Central memory CD8-positive, alpha-beta T cell (primary cell): Measurements from ENCODE around the gene CFAP157.

Experiments
- ATAC-seq: fragments of 150-1000 bp; cut with Tn5 transposase; replicated peaks from 2 replicates; pipeline ENCODE4 v1.10.0; 2022; ENCODE audit warnings: mild to moderate bottlenecking, moderate FRiP score, moderate number of reproducible peaks; ENCODE audit not compliant: poor library complexity, severe bottlenecking; ENCODE audit errors: extremely low read depth
- DNase-seq, 2 donors: peaks; one replicate each; pipeline ENCODE4 v3.0.0; 2021; ENCODE audit warnings: low spot score in 2 of 2
- H3K27ac Mint-ChIP-seq: one replicate; pipeline ENCODE4 v1.8.0; 2022; ENCODE audit warnings: low read depth, mild to moderate bottlenecking, moderate library complexity, mixed read lengths
- H3K27me3 Mint-ChIP-seq: one replicate; pipeline ENCODE4 v1.8.0; 2022; ENCODE audit warnings: mixed read lengths
- H3K36me3 Mint-ChIP-seq: one replicate; pipeline ENCODE4 v1.8.0; 2022; ENCODE audit warnings: mild to moderate bottlenecking, moderate library complexity, mixed read lengths; ENCODE audit not compliant: insufficient read depth
- H3K4me1 Mint-ChIP-seq: one replicate; pipeline ENCODE4 v1.8.0; 2022; ENCODE audit warnings: mixed read lengths
- H3K4me3 Mint-ChIP-seq: one replicate; pipeline ENCODE4 v1.8.0; 2022; ENCODE audit warnings: mild to moderate bottlenecking, moderate library complexity, mixed read lengths
- H3K9me3 Mint-ChIP-seq: one replicate; pipeline ENCODE4 v1.8.0; 2022; ENCODE audit warnings: mixed read lengths

The CFAP157 gene

DNA sequence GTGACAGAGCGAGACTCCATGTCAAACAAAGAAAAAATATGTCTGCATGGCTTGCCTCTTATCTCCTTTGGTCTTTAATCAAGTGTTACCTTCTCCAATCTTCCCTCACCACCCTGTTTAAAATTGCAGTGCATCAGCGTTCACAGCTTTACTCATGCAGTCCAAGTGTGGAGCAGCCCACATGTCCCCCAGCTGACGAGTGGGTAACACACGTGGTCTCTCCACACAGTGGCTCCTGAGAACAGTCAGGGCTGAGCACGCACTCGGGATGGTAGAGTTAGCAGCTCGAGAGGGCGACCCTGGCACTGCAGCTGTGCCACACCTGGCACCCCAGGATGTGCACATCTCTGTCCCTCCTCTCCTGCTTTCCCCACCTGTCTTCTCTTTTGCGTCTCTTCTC, 25.9 kb upstream of the CFAP157 start:
- ATAC-seq (no peak), DNase-seq (no peak)
- H3K36me3 Mint-ChIP-seq: peaks cover 1% of the 10 kb centered on the region
- no peaks in the 10 kb centered on the region for H3K4me1 Mint-ChIP-seq
- no peak overlapping the region for H3K4me3 Mint-ChIP-seq
- H3K27ac Mint-ChIP-seq: no peak overlapping the region
- peaks cover 31% of the 10 kb centered on the region for H3K27me3 Mint-ChIP-seq
- no peaks in the 10 kb centered on the region for H3K9me3 Mint-ChIP-seq

DNA sequence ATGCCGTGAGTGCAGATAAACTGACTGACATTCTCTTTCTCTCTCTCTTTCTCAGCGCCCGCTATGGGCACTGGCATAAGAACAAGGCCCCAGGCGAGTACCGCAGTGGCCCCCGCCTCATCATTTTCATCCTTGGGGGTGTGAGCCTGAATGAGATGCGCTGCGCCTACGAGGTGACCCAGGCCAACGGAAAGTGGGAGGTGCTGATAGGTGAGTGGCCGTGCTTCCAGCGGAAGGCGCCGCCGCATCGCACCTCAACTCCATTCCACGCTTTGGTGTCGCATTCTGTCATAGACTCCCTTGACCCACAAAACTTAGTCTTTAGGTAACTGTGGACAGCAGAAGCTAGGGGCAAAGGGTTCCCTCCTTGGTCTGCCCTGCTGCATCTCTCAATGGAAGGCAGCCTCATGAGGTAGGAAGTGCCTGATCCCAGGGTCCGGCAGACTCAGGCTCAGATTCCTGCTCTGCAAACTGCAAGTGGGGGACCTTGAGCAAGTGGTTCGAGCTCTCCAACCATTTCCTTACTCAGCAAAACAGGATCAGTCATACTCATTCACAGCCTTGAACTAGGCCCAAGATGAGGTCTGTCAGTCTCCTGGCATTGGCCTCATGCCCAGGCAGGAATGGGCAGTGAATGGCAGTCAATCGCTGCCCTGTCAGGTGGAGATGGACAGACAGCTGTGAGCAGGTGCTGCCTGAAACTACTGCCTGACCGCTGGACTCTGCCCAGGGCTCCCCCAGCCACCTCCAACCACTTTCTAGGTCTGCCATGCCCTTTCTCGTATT, 24.2 kb upstream of the CFAP157 start:
- H3K4me3 Mint-ChIP-seq: no peak overlapping the region
- no peak for ATAC-seq
- H3K9me3 Mint-ChIP-seq: no peaks in the 10 kb centered on the region

DNA sequence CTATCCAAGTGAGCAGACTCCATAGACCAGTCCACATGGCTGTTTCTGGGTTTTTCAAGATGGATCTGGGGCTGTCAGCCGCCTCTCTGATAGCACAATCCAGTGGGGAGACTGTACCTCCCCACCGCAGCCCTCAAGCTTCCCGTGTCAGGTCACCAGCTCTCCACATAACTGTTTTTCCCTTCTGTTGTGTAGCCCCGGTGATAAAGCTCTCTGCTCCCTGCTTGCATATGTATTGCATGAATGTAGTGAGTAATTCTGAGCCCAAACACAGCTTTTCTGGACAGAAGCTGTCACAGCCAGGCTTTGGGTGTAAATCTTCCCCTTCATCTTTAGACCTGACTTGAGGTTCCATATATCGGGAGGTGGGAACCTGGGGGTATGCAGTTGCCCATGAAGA, 23.1 kb upstream of the CFAP157 start:
- no peak for ATAC-seq
- Mint-ChIP-seq H3K36me3 (peaks cover 1% of the 10 kb centered on the region), H3K27ac (no peak overlapping the region), H3K27me3 (peaks cover 29% of the 10 kb centered on the region), H3K9me3 (no peaks in the 10 kb centered on the region), H3K4me1 (no peaks in the 10 kb centered on the region), H3K4me3 (no peak overlapping the region)
- DNase-seq: no peak

More for the DNA sequence above, 24.2 kb upstream of the CFAP157 start:
- peaks cover 31% of the 10 kb centered on the region for H3K27me3 Mint-ChIP-seq
- H3K27ac Mint-ChIP-seq: no peak overlapping the region
- H3K4me1 Mint-ChIP-seq: no peaks in the 10 kb centered on the region
- H3K36me3 Mint-ChIP-seq: peaks cover 1% of the 10 kb centered on the region
- DNase-seq: no peak

GRCh38 chr9:127684576-127684975, 22.2 kb upstream of the CFAP157 start:
- peaks cover 20% of the 10 kb centered on the region for H3K27me3 Mint-ChIP-seq
- H3K27ac Mint-ChIP-seq: no peak overlapping the region
- no peaks in the 10 kb centered on the region for H3K4me1 Mint-ChIP-seq
- no peaks in the 10 kb centered on the region for H3K9me3 Mint-ChIP-seq
- peaks cover 1% of the 10 kb centered on the region for H3K36me3 Mint-ChIP-seq
- no peak for DNase-seq
- ATAC-seq: no peak
- no peak overlapping the region for H3K4me3 Mint-ChIP-seq

- ATAC-seq (no peak), DNase-seq (no peak)
- H3K4me1 Mint-ChIP-seq: no peaks in the 10 kb centered on the region
- no peak overlapping the region for H3K4me3 Mint-ChIP-seq
- H3K9me3 Mint-ChIP-seq: no peaks in the 10 kb centered on the region
- H3K27ac Mint-ChIP-seq: no peak overlapping the region
- H3K36me3 Mint-ChIP-seq: peaks cover 1% of the 10 kb centered on the region
- H3K27me3 Mint-ChIP-seq: no peaks in the 10 kb centered on the region
Observed at GRCh38 chr9:127686461-127687393, 20.1 kb upstream of the CFAP157 start.

DNA sequence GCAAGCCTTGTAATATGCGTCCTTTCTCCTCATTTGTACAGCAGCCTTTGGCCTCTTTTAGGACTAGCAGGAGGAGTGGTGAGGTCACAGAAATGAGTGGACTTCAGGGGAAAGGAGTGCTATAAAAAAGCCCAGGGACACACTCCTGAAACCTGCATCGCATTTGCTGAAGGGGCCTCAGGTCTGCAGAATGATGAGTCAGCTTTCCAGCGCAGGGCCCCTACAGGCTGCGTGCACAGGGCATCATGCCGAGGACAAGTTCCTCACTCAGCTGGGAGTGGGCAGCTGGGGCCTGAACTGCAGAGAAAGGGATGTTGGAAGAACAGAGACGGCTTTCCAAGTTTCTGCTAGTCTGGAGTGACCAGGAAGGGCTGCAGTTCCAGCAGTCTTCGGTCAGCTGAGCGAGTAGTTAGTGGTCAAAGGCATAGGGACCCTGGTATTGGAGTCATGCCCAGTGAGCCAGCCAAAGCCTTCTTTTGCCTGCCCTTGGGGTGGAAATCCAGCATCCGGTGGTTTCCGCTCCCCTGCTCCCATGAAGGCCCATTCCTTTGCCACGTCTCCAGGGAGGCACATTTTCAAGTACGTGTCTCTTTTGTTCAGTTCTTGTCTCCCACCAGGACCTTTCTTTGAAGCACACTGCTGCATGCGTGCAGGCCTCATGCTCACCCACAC, 17.3 kb upstream of the CFAP157 start:
- H3K9me3 Mint-ChIP-seq: no peaks in the 10 kb centered on the region
- ATAC-seq: no peak
- no peak overlapping the region for H3K27ac Mint-ChIP-seq
- no peak overlapping the region for H3K4me3 Mint-ChIP-seq
- no peaks in the 10 kb centered on the region for H3K4me1 Mint-ChIP-seq
- H3K27me3 Mint-ChIP-seq: no peaks in the 10 kb centered on the region
- H3K36me3 Mint-ChIP-seq: no peaks in the 10 kb centered on the region
- DNase-seq: no peak

- Mint-ChIP-seq H3K4me1 (no peaks in the 10 kb centered on the region), H3K27ac (no peak overlapping the region), H3K4me3 (no peak overlapping the region), H3K9me3 (no peaks in the 10 kb centered on the region), H3K27me3 (no peaks in the 10 kb centered on the region), H3K36me3 (no peaks in the 10 kb centered on the region)
- ATAC-seq (no peak), DNase-seq (no peak)
Observed at GRCh38 chr9:127690735-127691134, 16.1 kb upstream of the CFAP157 start.

GRCh38 chr9:127692071-127692470, 14.7 kb upstream of the CFAP157 start:
- no peaks in the 10 kb centered on the region for H3K27me3 Mint-ChIP-seq
- ATAC-seq (no peak), DNase-seq (no peak)
- no peak overlapping the region for H3K4me3 Mint-ChIP-seq
- H3K4me1 Mint-ChIP-seq: no peaks in the 10 kb centered on the region
- no peaks in the 10 kb centered on the region for H3K36me3 Mint-ChIP-seq
- no peaks in the 10 kb centered on the region for H3K9me3 Mint-ChIP-seq
- no peak overlapping the region for H3K27ac Mint-ChIP-seq

DNA sequence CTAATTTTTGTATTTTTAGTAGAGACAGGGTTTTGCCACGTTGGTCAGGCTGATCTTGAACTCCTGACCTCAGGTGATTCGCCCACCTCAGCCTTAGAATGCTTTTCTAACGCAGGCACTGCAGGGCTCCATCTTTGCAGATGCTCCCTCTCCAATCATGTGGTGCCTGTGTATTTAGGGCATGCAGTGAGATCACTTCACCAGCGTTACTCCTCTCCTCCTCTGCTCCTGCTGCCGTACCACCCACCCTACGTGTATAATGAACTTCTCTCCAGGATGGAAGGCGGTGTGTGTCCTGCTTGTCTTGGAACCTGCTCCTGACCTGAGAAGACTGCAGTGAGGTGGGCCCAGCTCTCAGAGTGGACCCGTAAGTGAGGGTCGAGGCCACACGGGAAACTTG, 13.6 kb upstream of the CFAP157 start:
- Mint-ChIP-seq H3K36me3 (no peaks in the 10 kb centered on the region), H3K4me3 (no peak overlapping the region), H3K27me3 (no peaks in the 10 kb centered on the region), H3K4me1 (no peaks in the 10 kb centered on the region), H3K9me3 (no peaks in the 10 kb centered on the region), H3K27ac (no peak overlapping the region)
- DNase-seq: no peak
- ATAC-seq: no peak

DNA sequence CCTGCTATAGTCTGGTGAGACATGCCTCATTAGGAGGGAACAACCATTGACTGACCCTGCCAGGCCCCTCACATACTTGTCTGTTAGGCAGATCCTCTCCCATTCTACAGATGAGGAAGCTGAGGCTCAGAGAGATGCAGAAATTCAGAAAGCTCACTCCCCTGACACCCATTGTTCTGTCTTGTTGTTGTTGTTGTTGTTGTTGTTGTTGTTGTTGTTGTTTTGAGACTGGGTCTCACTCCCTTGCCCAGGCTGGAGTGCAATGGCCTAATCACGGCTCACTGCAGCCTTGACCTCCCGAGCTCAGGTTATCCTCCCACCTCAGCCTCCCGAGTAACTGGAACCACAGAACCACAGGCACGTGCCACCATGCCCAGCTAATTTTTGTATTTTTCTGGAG, 13.1 kb upstream of the CFAP157 start:
- peaks cover 2% of the 10 kb centered on the region for H3K36me3 Mint-ChIP-seq
- ATAC-seq (no peak), DNase-seq (no peak)
- H3K27ac Mint-ChIP-seq: no peak overlapping the region
- no peaks in the 10 kb centered on the region for H3K4me1 Mint-ChIP-seq
- H3K4me3 Mint-ChIP-seq: no peak overlapping the region
- H3K27me3 Mint-ChIP-seq: no peaks in the 10 kb centered on the region
- H3K9me3 Mint-ChIP-seq: no peaks in the 10 kb centered on the region

DNA sequence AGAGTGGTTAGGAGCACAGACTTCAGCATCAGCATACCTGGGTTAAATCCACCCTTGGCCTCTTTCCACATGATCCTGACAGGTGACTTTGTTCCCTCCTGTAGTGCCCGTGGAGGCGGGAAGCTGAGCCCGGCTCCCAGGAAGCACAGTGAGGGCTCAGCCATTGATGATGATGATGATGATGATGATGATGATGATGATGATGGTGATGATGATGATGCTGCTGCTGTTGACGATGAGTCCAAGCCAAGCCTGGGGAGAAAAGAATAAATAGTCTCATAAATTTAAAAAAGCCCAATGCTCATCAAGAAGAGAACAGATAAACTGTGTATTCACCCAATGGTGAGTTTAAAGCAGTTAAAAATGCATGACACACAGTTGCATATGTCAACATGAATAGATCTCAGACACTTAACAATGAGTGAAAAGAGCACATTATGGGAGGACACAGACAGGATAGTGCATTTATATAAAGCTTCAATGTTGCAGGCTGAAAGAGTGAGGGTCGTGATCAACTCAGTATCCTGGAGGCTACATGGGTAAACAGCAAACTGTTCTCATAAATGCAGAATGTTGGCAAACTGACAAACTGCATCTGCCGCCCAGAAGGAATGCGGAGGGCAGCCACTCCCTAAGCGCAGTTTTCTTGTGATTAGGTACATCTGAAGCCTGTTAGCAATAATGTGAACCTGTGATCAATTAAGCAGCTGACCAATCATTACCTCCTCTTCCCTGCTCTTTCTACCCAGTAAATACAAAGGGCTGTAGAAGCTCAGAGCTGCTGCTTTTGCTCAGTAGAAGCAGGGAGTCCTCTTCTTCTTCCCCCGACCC, 11.7 kb upstream of the CFAP157 start:
- ATAC-seq: no peak
- Mint-ChIP-seq H3K36me3 (peaks cover 4% of the 10 kb centered on the region), H3K9me3 (no peaks in the 10 kb centered on the region), H3K4me3 (no peak overlapping the region), H3K4me1 (peaks cover 10% of the 10 kb centered on the region), H3K27ac (peak overlapping the region; percentile 67), H3K27me3 (no peaks in the 10 kb centered on the region)
- DNase-seq: no peak

DNA sequence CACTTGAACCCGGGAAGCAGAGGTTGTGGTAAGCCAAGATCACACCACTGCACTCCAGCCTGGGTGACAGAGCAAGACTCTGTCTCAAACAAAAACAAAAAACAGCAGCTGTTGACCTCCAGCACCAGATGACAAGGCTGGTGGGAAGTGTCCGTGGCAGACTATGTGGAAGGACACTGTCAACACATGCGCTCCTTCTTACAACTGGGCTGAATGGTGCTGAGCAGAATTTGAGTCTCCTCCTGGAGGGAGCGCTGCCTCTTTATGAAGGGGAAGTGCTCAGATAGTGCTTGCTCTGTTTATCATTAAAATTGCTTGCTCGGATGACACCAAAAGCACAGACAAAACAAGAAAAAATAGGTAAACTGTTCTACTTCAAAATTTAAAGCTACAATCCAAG, 9.2 kb upstream of the CFAP157 start:
- Mint-ChIP-seq H3K4me1 (peaks cover 14% of the 10 kb centered on the region), H3K4me3 (no peak overlapping the region), H3K27ac (no peak overlapping the region), H3K36me3 (peaks cover 4% of the 10 kb centered on the region), H3K9me3 (no peaks in the 10 kb centered on the region), H3K27me3 (no peaks in the 10 kb centered on the region)
- ATAC-seq (no peak), DNase-seq (no peak)
